T47D (cell line): ENCODE data around the gene TFDP3.
A peak's percentile ranks its signal among the peaks of the same experiment; 100 is the strongest.

Source experiments
- DNase-seq, 2 experiments: peaks; one replicate each; pipeline versions ENCODE4 v3.0.0 to v3.0.0-alpha.2; 2011 to 2012; ENCODE audit warnings: low read depth in 1 of 2, low spot score in 1 of 2
- JUND ChIP-seq: IDR thresholded peaks from 2 replicates; pipeline ENCODE4 v1.6.1; 2012; ENCODE audit warnings: low read depth
- in situ Hi-C: cut with HindIII; loops from 2 replicates; pipeline ENCODE4 v1.10.0; 2016; ENCODE audit warnings: low sequenced_read_pairs, low pct_unique_long_range_greater_than_20kb

The TFDP3 gene

GRCh38 chrX:133218329-133218728 lies at the start of gene TFDP3:
TSS of gene TFDP3 (minus strand) at chrX:133218354. CDS start at chrX:133218259, 95 bp downstream.
- TF ChIP-seq JUND: no peak
- no peak for DNase-seq
- in situ Hi-C loops: no loop called here

- in situ Hi-C loops: no loop called here
- DNase-seq: no peak
- TF ChIP-seq JUND: no peak
Observed at GRCh38 chrX:133267621-133268020, 49.5 kb upstream of the TFDP3 start.

GRCh38 chrX:133265331-133265730 lies 47.2 kb upstream of the TFDP3 start:
- TF ChIP-seq JUND: no peak
- no peak for DNase-seq
- in situ Hi-C loops: no loop called here

GRCh38 chrX:133258481-133258880 lies 40.3 kb upstream of the TFDP3 start:
- TF ChIP-seq JUND: no peak
- in situ Hi-C loops: no loop called here
- DNase-seq: no peak

- in situ Hi-C loops: no loop called here
- no peak for DNase-seq
- TF ChIP-seq JUND: no peak
Observed at GRCh38 chrX:133254666-133255065, 36.5 kb upstream of the TFDP3 start.

GRCh38 chrX:133251204-133251603 lies 33.0 kb upstream of the TFDP3 start:
- in situ Hi-C loops: no loop called here
- no peak for DNase-seq
- no peak for TF ChIP-seq JUND

- in situ Hi-C loops: no loop called here
- DNase-seq: no peak
- no peak for TF ChIP-seq JUND
Observed at GRCh38 chrX:133250184-133251100, 32.3 kb upstream of the TFDP3 start.

GRCh38 chrX:133249266-133250058 lies 31.3 kb upstream of the TFDP3 start:
- in situ Hi-C loops: no loop called here
- no peak for TF ChIP-seq JUND

GRCh38 chrX:133248177-133248576 lies 30.0 kb upstream of the TFDP3 start:
- in situ Hi-C loops: no loop called here
- no peak for TF ChIP-seq JUND
- no peak for DNase-seq

More at GRCh38 chrX:133249266-133250058, 31.3 kb upstream of the TFDP3 start:
- DNase-seq: no peak

GRCh38 chrX:133246921-133247320 lies 28.8 kb upstream of the TFDP3 start:
- no peak for DNase-seq
- no peak for TF ChIP-seq JUND
- in situ Hi-C loops: no loop called here

GRCh38 chrX:133235830-133236229 lies 17.7 kb upstream of the TFDP3 start:
- TF ChIP-seq JUND: no peak
- no peak for DNase-seq
- in situ Hi-C loops: no loop called here

- no peak for TF ChIP-seq JUND
- DNase-seq: no peak
- in situ Hi-C loops: no loop called here
Observed at GRCh38 chrX:133232331-133232730, 14.2 kb upstream of the TFDP3 start.

- DNase-seq: peak in 1 of 2 experiments; percentile 28
- TF ChIP-seq JUND: no peak
- in situ Hi-C loops: no loop called here
Observed at GRCh38 chrX:133229361-133229760, 11.2 kb upstream of the TFDP3 start.
